Choroid plexus epithelial cell (primary cell): ENCODE results near the gene FKBP11.
A peak's percentile ranks its signal among the peaks of the same experiment; 100 is the strongest.

Experiments
- DNase-seq: peaks from one replicate; pipeline ENCODE4 v3.0.0-alpha.2; 2010; ENCODE audit warnings: low read depth
- H3K4me3 ChIP-seq: 2 replicates; pipeline ENCODE4 v1.5.1; 2011; ENCODE audit warnings: low read depth, mild to moderate bottlenecking, control low read depth, low read length, moderate library complexity
- CTCF ChIP-seq: conservative IDR thresholded peaks from 2 replicates; pipeline ENCODE4 v1.5.1; 2011; ENCODE audit warnings: low read depth, mild to moderate bottlenecking, control low read depth, inconsistent platforms, low read length, moderate library complexity

The FKBP11 gene

GRCh38 chr12:48925304-48926011, at the start of gene FKBP11:
TSS of gene FKBP11 (minus strand) at chr12:48925492. CDS start at chr12:48925428, 64 bp downstream.
- no peak for TF ChIP-seq CTCF
- peak within 1 kb of the TSS; percentile 96 for H3K4me3 ChIP-seq
- peak; percentile 53 for DNase-seq

GRCh38 chr12:48973941-48974673, 48.8 kb upstream of the FKBP11 start:
- H3K4me3 ChIP-seq, result no peak overlapping the region
- peak; percentile 73 for DNase-seq
- TF ChIP-seq CTCF, result peak; percentile 84

GRCh38 chr12:48973531-48973930, 48.2 kb upstream of the FKBP11 start:
- TF ChIP-seq CTCF, result no peak
- H3K4me3 ChIP-seq, result no peak overlapping the region
- no peak for DNase-seq

GRCh38 chr12:48972952-48973483, 47.7 kb upstream of the FKBP11 start:
- DNase-seq, result no peak
- no peak overlapping the region for H3K4me3 ChIP-seq
- TF ChIP-seq CTCF, result no peak

- DNase-seq, result no peak
- no peak overlapping the region for H3K4me3 ChIP-seq
- TF ChIP-seq CTCF, result no peak
Observed at GRCh38 chr12:48972213-48972951, 47.1 kb upstream of the FKBP11 start.

- H3K4me3 ChIP-seq, result no peak overlapping the region
- DNase-seq, result no peak
- no peak for TF ChIP-seq CTCF
Observed at GRCh38 chr12:48970702-48971334, 45.5 kb upstream of the FKBP11 start.
